ENCODE results near the gene DMD.
"Not testable (repeated sequence)": the region's sequence is repeated elsewhere in the genome, so short reads cannot be mapped to it uniquely, and the experiment has no call there.

The DMD gene

DNA sequence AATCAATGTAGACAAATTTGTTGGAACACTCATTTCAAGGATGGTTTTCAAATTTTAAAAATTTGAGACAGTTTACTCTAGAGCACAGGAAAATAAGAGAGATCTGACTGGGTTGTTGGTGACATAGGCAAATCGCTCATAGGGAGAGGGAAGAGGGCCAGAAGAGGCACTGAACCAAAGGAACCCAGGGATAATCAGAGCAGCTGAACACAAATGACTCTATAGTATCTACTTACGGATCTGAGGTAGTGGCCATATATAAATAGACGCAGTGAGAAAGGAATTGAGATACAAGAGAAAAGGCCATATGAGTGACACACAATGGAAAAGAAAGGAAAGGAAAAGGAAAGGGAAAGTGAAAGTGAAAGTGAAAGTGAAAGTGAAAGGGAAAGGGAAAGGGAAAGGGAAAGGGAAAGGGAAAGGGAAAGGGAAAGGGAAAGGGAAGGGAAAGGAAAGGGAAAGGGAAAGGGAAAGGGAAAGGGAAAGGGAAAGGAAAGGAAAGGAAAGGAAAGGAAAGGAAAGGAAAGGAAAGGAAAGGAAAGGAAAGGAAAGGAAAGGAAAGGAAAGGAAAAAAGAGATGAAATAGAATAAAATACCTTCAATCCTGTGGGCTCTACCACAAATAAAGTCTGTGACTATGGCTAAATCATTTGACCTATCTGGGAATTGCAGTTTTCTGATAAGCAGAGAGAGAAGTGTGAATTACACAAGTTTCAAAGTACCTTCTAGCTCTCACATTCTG, 759.2 kb downstream of the DMD start:
- no peak for FAIRE-seq

DNA sequence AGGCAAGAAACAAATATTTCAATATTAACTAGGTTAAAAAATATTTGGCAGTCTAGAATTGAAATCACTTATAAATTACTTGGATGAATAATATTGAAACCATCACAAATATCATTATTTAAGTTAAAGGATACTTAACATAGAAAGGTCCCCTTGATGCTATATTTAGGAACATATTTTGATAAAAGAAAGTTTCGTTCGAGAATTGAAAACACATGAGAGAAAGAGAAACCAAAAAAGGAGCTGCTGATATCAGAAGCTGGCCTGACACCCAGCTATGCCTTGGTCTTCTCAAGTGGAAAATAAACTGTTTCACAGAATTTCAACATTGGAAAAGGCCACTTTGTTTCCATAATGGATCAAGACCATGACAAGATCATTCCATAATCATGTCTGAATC, 762.4 kb downstream of the DMD start:
- FAIRE-seq = no peak

DNA sequence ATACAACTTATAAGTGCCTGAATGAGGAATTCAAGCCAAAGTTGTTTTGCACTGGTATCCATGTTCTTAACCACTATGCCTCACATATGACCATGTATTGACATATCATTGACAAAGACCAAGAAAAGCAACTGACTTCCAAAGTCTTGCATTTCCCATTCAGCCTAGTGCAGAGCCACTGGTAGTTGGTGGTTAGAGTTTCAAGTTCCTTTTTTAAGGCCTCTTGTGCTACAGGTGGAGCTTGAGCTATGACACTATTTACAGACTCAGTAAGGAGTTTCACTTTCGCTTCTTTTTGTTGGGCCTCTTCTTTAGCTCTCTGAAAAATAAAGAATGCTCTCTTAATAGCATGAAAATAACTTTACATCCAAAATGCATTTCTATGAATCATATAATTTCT, 763.0 kb downstream of the DMD start:
- no peak for FAIRE-seq

DNA sequence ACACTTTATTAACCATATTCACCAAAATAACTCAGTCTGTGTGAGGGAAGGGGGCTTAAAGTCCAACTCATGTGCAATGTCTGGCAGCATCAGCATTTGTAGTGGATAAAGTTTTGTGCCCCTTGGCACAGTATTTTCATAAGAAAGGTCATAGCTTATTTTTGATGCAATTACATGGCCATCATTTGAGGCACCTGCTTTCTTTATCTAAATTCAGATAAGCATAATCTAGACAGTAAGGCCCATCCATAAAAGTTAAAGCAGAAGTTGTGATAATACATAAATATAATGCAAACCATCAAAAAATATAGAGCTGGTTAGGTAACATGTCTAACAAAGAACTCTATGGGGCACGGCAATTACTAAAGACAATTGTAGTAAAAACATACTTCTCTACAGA, 763.7 kb downstream of the DMD start:
- no peak for FAIRE-seq

DNA sequence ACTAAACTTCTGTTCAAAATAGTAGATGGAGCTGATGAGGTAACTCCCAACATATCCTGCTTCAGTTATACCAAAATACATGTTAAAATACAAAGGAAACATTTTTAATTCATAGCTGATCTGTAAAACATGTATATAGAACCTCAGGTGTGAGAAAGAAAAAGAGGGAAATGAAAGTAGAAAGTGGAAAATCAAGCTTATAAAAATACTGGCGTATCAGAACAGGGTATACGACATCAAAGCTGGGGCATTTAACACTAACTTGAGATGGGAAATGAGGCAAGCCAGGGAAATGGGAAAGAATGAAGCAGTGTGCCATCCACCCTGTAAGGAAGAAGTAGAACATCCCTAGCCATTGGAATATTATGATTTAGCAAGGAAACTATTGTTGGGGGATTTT, 767.5 kb downstream of the DMD start:
- FAIRE-seq = no peak

DNA sequence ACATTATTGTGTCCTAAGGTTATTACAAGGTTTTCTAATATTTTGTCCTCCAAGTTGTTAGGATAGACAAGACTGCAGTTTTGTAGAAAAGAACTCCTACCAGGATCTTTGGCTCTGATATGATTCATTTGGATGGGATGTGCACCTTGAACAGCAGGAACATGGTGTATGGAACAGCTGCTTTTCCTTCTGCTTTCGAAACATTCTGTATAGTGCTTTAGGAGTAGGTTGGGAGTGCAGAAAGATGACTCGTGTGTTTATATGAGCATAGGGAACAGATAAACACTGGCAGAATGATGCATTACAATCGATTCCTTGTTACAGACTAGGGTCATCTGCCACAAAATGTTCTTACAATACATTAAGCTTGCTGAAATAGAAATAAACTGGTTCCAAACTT, 790.1 kb downstream of the DMD start:
- no peak for FAIRE-seq

DNA sequence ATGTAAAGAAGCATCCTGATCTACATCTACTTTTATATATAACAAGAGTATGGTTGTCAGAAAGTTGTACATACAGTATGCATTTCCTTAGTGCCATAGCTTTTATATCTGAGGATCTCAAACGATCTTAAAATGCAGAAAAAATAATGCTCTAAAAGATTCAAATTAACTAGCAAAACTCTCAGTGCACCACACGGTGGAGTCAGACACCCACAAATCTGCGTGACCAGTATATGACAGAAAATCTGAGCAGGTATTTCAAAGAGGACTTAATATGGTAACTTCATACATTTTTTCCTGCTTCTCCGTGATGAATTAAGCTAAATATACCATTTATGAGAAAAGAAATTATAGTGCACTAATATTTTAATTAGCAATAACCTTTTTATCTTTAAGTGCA, 803.0 kb downstream of the DMD start:
- FAIRE-seq = no peak

DNA sequence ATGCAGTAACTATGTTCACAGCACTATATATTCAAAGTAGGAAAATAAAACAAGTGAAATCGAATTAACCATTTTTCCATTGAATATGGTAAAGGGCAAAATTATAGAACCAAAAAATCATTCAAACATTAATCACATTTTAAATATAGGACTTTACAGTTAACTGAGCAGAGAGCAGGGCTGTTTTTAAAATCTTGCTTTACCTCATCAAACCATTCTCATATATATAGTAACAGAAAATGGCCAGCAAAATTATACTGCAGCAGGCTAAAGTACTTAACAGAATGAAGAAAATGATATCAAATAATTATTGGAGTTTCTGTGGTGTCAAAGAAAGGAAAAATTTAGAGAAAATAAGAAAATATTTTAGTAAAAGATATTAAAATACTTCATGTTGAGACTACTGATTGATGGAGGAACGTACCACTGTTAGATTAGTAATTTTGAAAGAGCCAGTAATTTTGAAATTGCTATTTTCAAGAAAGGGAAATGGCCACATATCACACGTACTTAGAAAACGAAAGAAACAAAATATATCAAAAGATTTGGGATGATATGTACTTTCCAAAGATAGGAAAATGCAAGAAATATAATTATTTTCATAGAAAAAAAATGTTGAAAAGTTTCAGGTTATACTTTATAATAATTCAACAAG, 813.7 kb downstream of the DMD start:
- no peak for FAIRE-seq

DNA sequence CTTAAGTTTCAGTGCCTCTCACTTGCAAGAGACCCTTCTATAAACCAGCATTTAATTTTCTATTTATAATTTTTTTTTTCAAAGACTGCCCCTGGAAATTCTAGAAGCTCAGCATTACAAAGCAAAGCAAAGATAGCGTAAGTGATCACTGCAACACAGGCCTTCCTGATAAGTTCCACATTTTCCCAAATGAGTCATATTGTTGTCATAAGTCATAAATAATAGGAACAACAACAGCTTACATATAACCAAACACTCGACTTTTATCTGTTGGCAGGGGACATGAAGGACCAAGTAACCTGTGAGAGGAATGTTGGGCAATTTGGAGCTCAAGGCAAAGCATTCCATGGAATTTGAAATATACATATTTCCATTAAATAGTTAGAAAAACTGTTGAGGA, 815.5 kb downstream of the DMD start:
- no peak for FAIRE-seq

DNA sequence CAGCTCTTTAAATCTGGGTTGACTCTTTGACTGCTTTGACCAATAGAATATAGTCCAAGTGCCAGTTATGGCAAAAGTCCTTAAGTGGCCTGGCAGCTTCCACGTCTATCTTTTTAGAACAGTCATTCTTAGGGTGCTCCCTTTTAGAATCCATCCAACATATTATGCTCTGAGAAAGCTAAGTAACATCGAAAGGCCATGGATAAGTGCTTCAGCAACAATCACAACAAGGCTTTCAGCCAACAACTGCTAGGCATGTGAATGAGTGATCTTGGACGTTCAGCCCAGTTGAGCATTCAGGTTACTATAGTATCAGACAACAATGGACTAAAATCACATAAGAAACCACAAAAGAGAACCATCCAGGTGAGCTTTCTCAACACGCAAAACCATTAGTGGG, 818.7 kb downstream of the DMD start:
- no peak for FAIRE-seq

DNA sequence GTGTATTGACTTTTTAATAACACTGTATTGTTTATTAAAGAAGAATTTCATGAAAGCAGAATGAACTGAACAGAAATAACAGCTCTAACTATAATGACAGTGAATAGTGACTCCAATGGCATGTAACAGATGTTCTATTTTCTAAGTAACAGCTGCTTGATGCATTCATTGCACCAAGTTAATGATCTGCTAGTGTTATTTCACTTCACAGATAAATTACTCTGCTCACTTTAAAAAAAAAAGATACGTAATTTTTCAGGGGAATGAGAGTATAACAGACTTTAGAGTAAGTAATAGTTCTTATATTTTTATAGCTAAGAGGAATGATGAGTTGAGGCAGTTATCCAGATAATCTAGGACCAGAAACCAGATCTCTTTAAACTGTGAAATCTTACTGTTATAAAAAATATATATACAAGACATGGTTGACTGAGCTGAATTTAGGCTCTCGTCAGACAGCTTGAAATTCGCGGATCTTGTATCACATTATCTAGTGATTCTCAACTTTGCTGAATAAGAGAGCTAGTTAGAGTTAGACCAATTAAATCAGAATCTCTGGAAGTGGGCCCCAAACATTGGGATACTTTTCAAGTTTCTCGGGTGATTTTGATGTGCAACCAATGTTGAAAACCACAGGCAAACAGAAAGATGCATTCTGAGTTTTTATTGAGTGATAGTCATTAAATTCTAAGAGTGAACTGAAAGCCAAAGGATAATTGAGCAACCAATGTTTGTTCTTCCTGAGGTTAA, 840.7 kb downstream of the DMD start:
- FAIRE-seq = no peak

DNA sequence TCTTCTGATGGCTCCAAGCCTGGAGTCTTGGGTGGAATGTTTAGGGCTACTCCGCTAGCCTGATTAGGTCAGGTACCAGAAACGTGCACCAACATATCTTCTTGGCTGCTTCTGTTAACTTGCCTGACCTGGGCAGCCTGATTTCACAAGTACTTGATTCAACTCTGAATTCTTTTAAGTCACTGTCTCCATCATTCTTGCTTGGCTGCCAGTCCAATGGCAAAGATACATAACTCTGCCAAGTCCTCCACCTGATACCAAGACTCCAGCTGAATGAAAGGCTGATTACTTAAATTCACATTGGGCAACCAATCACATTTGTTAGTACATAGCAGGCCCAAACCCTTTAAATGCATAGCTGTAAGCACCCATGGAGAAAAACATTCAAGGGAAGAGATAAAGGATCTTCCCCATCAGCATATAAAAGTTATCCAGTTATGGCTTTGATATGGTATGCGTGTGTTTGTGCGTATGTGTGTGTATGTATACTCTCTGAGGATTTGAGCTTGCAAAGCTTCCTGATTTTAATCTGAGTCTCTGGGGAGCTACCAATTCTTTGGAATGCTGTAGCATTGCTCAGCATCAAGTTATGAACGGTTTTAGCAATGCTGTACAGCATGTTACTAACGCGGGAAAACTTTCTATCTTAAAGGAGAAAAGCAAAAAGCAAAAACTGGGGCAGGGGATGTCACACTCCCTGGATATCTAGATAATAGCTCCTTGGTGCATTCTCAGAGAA, 917.2 kb downstream of the DMD start:
- FAIRE-seq = no peak

DNA sequence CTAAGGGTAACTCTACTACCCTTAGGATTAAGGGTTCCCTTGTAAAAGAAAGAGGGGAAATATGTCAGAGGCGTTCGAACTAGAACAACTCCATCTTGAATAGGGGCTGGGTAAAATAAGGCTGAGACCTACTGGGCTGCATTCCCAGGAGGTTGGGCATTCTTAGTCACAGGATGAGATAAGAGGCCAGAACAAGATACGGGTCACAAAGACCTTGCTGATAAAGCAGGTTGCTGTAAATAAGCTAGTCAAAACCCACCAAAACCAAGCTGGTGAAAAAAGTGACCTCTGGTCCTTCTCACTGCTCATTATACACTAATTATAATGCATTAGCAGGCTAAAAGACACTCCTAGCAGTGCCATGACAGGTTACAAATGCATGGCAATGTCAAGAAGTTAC, 922.0 kb downstream of the DMD start:
- FAIRE-seq = no peak

DNA sequence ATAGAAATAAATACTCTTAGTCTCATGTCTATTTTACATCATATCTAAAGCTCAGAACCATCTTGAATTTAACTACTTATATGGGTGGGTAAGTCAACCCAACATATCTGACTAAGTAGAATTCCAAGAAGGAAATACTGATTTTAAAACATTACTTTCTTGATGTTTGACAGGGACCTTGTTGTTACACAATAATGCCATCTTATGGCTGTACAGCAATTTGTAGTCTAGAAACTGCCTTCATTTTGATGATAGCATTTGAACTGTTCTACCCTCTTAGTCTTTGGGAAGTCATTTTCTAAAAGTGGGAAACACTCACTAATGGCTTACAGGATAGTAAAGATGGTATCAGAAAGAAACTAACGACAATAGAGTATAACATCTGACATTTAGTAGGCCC, 929.5 kb downstream of the DMD start:
- FAIRE-seq = peak; percentile 27

DNA sequence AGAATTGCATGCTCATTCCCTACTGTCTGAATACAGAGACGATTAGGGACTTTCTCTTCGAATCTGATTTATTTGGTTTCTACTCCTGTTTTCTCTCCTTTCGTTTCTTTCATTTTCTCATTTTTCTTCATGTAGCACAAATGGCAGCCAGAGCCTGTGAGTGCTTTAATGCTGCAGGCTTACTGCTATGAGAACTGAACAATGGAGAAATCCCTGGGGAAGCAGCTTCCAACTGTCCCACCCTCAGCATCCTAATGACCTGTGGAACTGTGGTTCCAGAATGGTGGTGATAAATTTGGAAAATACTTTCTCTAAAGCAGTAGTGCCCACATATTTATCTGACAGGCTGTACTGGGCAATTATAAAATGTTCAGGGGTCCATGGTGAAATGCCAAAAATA, 930.4 kb downstream of the DMD start:
- FAIRE-seq = no peak

DNA sequence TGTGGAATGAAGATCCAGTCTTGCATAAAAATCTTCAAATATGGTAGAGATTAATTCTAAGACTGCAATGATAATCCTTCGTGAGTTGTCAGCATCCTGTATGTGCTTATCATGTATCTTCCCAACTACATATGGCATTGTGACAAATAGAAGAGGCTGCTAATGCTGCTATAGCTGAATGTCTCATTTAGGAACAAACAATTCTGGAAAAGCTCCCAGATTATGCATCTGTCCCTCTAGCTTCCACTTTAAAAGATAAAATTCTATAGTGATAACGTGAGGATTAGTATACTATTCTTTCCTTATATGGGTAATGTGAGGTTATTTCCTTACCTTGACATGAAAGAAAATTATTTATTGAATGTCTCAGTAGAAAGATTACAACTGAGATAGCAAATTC, 930.9 kb downstream of the DMD start:
- no peak for FAIRE-seq

DNA sequence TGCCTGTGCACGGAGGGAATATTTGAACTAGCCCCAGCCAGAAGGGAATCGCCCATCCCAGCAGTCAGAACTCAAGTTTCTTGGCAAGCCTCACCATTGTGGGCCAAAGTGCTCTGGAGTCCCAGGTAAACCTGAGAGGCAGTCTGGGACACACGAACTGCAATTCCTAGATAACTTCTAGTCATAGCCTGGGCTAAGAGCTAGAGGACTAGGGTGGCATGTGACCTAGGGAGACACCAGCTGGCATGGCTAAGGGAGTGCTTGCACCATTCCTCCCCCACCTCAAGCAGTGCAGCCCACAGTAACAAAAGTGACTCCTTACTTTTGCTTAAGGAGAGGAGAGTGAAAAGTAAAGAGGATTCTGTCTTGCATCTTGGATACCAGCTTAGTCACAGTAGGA, 935.2 kb downstream of the DMD start:
- no peak for FAIRE-seq

DNA sequence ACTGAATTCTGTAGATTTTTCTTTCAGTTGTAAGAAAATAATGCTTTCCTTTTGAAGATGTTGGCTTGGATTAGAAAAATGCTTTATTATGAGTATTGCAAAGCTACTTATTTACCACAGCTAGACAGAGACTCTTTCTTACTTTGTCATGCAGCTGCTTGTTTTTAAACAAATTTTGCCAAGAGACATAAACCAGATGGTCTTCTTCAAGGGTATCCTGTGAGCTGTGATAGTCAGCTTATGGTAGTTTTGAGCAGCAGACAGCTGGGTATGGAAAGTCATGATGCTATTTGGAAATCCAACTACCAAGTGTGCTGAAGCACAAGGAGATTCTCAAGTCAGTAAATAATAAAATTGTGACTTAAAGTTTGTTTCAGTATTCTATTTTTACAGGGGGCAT, 941.5 kb downstream of the DMD start:
- FAIRE-seq = no peak

DNA sequence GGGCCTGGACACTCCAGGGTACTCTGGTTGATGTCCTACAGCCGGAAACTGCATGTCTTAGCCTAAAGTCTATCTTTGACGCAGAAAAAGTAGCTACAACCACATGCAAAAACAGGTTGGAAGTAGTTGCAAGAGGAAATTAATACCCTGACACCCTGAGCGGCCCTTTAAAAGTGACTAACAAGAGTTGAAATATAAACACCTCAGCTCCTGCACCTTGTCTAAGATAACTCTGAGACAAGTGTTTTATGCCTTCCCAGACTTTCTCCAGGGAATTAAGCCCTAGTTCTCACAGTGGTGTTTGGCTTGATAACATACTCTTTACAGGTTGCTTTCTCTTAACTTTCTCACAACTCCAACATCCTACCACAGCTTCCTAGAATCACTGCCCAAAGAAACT, 943.1 kb downstream of the DMD start:
- no peak for FAIRE-seq

DNA sequence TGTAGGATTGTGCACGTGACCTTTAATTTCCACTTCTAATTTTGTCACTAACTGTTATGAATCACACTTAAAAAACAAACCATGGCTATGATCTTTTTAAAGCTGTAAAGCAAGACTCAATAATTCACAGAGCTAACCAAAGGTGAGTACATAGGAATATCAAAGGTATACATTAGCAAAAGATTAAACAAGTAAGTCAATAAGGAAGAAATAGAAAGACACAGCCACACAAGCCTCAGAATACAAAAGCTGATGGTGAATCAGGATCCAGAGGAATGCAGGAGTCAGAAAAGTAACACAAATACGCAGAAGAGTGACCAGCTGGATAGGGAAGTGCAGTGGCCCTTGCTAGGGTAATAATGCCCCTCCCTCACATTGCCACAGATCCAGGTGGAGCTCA, 943.6 kb downstream of the DMD start:
- no peak for FAIRE-seq

DNA sequence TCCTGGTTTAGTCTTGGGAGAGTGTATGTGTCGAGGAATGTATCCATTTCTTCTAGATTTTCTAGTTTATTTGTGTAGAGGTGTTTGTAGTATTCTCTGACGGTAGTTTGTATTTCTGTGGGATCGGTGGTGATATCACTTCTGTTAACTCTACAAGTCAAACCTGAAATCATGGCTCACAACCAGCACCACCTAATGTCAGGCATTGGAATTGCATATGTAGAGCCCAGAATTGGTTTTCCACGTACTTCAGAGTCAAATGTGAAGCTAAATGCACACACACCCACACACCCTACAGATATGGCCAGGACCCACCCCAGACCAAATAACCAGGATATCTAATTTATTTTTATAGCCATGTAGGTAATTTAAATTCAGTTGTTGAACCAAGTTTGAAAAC, 964.7 kb downstream of the DMD start:
- not testable (repeated sequence) for FAIRE-seq

DNA sequence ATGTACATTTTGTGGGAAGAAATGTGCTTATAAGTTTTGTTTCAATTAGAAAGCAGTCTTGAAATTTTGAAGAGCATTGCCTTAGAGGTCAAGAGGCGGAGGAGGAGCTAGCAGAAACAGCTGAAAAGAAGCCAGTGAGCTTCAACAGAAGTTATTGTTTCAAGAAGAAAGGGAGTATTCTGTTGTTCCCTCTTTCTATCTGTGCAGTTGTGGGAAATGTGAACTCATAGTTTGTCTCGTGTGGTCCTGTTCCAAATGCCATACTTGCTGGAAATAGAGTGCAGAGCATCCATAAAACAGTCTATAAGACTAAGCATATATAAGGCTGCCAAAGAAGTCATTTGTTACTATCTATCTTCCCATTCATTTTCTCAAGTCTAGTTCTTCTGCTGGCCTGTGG, 1015.7 kb downstream of the DMD start:
- no peak for FAIRE-seq

DNA sequence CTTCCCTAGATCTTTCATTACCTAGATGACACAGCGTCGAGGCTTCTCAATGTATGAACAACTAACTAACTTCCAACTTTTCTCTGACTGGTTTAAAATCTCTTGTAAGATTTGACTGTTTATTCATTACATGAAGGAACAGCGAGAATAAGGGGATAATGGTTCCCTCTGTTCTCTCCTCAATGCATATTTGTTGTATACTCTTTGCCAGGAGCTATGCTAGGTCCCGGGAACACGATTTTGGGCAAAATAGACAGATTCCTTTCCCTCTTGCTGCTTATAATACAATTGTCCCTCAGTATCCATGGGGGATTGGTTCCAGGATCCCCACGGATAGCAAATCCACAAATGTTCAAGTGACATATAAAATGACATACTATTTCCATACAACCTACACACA, 1020.0 kb downstream of the DMD start:
- no peak for FAIRE-seq

DNA sequence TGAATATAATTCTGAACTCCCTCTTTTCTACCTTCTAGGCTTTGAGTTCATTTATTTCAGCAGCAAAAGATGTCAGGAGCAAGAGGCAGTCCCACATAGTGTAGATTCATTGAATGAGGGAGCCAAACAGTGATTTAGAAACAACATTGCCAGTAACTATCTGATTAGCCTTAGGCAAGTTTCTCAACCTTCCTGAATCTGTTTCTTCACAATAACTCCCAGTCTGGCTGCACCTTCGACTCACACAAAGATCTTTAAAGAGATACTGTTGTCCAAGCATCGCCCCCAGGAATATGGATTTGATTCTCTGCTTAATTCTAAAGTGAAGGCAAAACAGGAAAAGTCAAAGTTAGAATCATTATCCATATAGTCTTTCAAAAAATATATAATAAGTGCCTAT, 1026.2 kb downstream of the DMD start:
- FAIRE-seq = no peak
